ENCODE results near the gene ESYT1.

ESYT1 gene

DNA sequence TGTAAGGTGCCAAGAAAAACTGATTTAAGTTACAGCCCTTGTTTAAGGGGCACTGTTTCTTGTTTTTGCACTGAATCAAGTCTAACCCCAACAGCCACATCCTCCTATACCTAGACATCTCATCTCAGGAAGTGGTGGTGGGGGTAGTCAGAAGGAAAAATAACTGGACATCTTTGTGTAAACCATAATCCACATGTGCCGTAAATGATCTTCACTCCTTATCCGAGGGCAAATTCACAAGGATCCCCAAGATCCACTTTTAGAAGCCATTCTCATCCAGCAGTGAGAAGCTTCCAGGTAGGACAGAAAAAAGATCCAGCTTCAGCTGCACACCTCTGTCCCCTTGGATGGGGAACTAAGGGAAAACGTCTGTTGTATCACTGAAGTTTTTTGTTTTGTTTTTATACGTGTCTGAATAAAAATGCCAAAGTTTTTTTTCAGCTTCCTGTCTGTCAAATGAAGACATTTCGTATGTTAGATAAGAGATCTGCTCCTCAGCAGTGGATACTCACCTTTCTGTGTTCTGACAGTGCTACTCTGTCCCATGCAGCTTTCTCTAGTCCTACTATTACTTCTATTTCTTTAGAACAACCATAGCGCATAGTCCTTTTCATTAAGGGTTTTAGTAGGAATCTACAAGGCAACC lies 24.9 kb upstream of the ESYT1 start:
- Histone ChIP-seq H3K9ac (no peak overlapping the region), H3K36me3 (ENCODE audit: control insufficient read depth, insufficient read depth, low read length) (no peaks in the 10 kb centered on the region), H3K79me2 (peaks cover 17% of the 10 kb centered on the region), H3K9me3 (ENCODE audit: control insufficient read depth, low read length) (no peaks in the 10 kb centered on the region), H3K4me3 (ENCODE audit: low read depth, low read length) (peak overlapping the region; percentile 80), H2AFZ (peak overlapping the region; percentile 81), H3K4me1 (peaks cover 13% of the 10 kb centered on the region), H3K27me3 (ENCODE audit: control insufficient read depth, insufficient read depth, low read length) (no peaks in the 10 kb centered on the region), H3K27ac (peak overlapping the region; percentile 84), H3K4me2 (ENCODE audit: low read length) (peak overlapping the region; percentile 75)
- TF ChIP-seq, protein P1, sequence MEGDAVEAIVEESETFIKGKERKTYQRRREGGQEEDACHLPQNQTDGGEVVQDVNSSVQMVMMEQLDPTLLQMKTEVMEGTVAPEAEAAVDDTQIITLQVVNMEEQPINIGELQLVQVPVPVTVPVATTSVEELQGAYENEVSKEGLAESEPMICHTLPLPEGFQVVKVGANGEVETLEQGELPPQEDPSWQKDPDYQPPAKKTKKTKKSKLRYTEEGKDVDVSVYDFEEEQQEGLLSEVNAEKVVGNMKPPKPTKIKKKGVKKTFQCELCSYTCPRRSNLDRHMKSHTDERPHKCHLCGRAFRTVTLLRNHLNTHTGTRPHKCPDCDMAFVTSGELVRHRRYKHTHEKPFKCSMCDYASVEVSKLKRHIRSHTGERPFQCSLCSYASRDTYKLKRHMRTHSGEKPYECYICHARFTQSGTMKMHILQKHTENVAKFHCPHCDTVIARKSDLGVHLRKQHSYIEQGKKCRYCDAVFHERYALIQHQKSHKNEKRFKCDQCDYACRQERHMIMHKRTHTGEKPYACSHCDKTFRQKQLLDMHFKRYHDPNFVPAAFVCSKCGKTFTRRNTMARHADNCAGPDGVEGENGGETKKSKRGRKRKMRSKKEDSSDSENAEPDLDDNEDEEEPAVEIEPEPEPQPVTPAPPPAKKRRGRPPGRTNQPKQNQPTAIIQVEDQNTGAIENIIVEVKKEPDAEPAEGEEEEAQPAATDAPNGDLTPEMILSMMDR (IDR thresholded peaks at IDR 0.05): no peak

DNA sequence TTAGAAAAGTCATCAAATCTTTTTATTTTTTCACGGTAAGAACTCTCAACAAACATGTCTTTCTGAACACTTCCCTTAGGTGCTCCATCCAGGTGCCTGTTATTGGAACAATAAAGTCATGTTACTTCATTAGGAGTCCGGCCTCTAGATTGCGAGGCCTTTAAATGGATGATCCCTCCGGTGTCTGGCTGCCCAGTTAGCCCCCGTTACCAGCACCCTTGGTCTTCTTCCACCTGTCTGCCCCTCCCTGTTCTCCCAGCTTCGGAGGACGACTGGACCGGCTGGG lies 24.3 kb upstream of the ESYT1 start:
- peak overlapping the region; percentile 80 for H3K4me3 ChIP-seq (ENCODE audit: low read depth, low read length)
- no peaks in the 10 kb centered on the region for H3K27me3 ChIP-seq (ENCODE audit: control insufficient read depth, insufficient read depth, low read length)
- H3K79me2 ChIP-seq: peaks cover 17% of the 10 kb centered on the region
- TF ChIP-seq, protein P1 (IDR thresholded peaks at IDR 0.05): no peak
- H3K9me3 ChIP-seq (ENCODE audit: control insufficient read depth, low read length): no peaks in the 10 kb centered on the region
- peaks cover 13% of the 10 kb centered on the region for H3K4me1 ChIP-seq
- H2AFZ ChIP-seq: peak overlapping the region; percentile 81
- no peak overlapping the region for H3K9ac ChIP-seq
- peak overlapping the region; percentile 75 for H3K4me2 ChIP-seq (ENCODE audit: low read length)
- H3K36me3 ChIP-seq (ENCODE audit: control insufficient read depth, insufficient read depth, low read length): no peaks in the 10 kb centered on the region
- peak overlapping the region; percentile 84 for H3K27ac ChIP-seq

DNA sequence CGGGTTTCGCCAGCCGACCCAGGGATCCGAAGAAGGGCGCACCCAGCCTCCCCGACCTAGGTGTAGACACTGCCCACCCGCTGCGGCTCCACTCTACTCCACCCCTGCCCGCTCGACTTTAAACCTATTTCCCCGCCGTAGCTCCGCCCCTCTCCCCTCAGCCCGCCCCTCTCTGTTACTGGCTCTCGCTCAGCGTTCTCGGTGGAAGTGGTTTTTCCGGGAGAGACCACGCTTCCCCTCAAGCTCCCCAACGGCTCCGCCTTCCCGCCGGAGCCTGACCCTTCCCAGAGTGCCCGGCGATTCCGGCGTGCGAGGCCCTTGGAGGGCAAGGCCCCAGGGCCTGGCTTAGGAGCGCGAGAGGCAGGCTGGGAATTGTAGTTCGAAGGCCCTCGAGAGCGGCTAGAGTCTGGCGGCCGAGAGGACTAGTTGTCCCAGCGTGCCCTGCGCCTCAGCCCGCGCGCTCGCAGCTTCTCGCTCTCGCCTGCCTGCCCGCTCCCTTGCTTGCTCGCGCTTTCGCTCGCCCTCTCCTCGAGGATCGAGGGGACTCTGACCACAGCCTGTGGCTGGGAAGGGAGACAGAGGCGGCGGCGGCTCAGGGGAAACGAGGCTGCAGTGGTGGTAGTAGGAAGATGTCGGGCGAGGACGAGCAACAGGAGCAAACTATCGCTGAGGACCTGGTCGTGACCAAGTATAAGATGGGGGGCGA lies 23.8 kb upstream of the ESYT1 start, which contains the start of gene PA2G4:
PA2G4 (plus strand) TSS at position 451 of the 706 bp plus-strand sequence; CDS start at position 630, 179 bp downstream.
- Histone ChIP-seq H3K9me3 (ENCODE audit: control insufficient read depth, low read length) (no peaks in the 10 kb centered on the region), H3K36me3 (ENCODE audit: control insufficient read depth, insufficient read depth, low read length) (no peaks in the 10 kb centered on the region), H3K27ac (peak within 1 kb of the TSS; percentile 84), H3K27me3 (ENCODE audit: control insufficient read depth, insufficient read depth, low read length) (no peaks in the 10 kb centered on the region), H2AFZ (peak within 1 kb of the TSS; percentile 81), H3K79me2 (peaks cover 17% of the 10 kb centered on the region), H3K4me2 (ENCODE audit: low read length) (peak within 1 kb of the TSS; percentile 81), H3K4me1 (peaks cover 13% of the 10 kb centered on the region), H3K4me3 (ENCODE audit: low read depth, low read length) (peak within 1 kb of the TSS; percentile 80), H3K9ac (peak within 1 kb of the TSS; percentile 82)
- TF ChIP-seq, protein P1 (IDR thresholded peaks at IDR 0.05): no peak

DNA sequence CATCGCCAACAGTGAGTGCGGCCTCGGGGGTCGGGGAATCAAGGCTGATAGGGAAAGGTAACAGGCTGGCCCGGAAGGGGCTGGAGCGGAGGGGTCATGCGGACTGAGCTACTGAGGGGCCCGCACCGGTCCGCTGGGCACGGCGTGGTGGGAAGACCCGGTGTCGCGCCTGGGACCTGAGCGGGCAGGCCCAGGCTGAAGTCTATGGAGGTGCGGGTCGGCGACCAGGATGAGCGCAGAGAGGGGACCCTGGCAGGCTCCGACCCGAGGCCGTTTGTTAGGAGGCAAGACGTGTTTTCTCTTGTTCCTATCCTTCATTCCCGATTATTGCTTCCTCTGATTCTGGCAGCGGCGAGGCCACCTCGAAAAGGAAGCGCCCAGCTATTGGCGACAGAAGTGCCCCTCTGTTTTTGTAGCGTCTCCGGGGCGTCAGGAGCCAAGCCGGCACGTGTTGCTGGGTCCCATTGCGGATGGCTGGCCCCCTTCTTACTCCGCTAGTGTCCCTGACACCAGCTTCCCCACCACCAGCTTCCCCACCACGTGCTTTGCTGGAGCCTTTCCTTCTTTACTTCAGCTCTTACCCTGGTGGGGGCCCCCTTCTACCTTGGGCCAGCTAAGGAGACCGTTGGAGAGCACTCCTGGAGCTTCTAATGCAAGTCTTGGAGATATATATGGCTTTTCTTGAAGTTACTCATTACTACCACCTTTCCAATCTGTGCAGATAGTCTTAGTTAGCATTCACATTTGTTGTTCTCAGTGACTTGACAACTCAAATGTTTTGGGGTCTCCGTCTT lies 23.1 kb upstream of the ESYT1 start:
- peak overlapping the region; percentile 81 for H3K4me2 ChIP-seq (ENCODE audit: low read length)
- H3K36me3 ChIP-seq (ENCODE audit: control insufficient read depth, insufficient read depth, low read length): no peaks in the 10 kb centered on the region
- peaks cover 17% of the 10 kb centered on the region for H3K79me2 ChIP-seq
- peak overlapping the region; percentile 80 for H3K4me3 ChIP-seq (ENCODE audit: low read depth, low read length)
- no peaks in the 10 kb centered on the region for H3K9me3 ChIP-seq (ENCODE audit: control insufficient read depth, low read length)
- peaks cover 13% of the 10 kb centered on the region for H3K4me1 ChIP-seq
- H3K27me3 ChIP-seq (ENCODE audit: control insufficient read depth, insufficient read depth, low read length): no peaks in the 10 kb centered on the region
- H3K9ac ChIP-seq: peak overlapping the region; percentile 82
- TF ChIP-seq, protein P1 (IDR thresholded peaks at IDR 0.05): no peak
- H2AFZ ChIP-seq: peak overlapping the region; percentile 81
- peak overlapping the region; percentile 84 for H3K27ac ChIP-seq
